Stimulated activated CD4-positive, alpha-beta T cell treated with anti-CD3 and anti-CD28 coated beads, Interleukin-2, amount 100 ng/mL, for 48 hours (primary cell): ENCODE measurements around the gene PPP2R5C.

Experiments
- DNase-seq, 2 donors: peaks; one replicate each; pipeline ENCODE4 v3.0.0-alpha.2; 2020

The PPP2R5C gene

GRCh38 chr14:101975231-101975630 is 213.7 kb downstream of the PPP2R5C start:
- DNase-seq, result no peak
